ENCODE data around the gene C17orf113.
"Not testable (repeated sequence)": the region's sequence is repeated elsewhere in the genome, so short reads cannot be mapped to it uniquely, and the experiment has no call there.

Gene C17orf113

GRCh38 chr17:42042598-42043319 is 7.6 kb downstream of the C17orf113 start:
- no peak for DNase-seq (ENCODE audit: low spot score)

DNA sequence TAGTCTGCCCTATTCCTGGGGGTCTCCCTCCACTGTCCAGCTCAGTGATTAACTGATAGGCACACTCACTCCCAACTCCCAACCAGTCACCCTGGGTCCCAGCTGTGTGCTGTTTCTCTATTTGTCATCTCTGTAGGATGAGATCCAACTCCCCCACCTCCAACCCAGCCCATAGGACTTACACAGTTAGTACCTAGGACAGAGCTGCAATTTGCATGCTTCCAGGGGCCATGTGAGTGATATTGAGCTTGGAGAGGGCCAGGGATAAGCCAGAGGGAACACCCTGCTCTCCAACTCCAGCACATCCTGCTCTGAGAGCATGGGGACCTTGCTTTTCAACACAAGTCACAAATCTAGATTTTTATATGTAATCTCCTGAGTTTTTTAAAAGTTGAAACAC is 8.8 kb downstream of the C17orf113 start:
- DNase-seq (ENCODE audit: low spot score) = no peak

GRCh38 chr17:42040818-42041217 is 9.6 kb downstream of the C17orf113 start:
- DNase-seq (ENCODE audit: low spot score) = no peak

GRCh38 chr17:42039794-42040763 is 10.3 kb downstream of the C17orf113 start:
- DNase-seq (ENCODE audit: low spot score) = no peak

DNA sequence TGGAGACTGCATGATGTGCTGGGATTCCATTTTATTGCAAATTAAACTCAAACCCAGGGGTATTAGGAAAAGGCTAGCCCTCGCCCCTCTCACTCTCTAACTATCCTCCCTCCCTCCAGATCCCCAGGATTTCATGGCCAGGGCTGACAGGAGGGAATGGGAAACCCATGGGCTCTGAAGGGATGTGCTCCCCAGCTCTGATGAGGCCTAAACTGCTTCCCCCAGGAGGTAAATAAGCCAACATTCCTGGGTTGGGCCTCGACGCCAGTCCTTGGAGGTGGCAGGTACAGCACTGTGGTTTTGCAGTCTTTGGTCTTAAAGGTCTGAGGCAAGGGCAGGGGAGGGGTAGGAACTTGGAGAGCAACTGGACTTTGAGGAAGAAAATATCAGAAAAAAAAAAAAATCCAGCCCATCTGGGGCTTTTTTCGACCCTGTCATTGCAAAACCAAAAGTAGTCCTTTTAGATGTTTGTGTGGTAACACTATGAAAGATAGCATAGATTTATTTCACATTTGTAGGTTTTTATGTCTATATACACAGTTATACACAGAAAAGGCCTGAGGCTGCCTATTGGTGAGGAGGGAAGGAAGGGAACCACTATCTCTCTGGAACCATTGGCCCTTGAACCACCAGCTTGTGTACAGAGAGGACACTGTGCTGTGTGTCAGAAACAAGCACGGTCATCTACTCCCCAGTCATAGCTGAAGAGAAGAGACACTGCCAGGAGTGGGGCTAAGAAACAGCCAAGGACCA is 12.0 kb downstream of the C17orf113 start:
- DNase-seq (ENCODE audit: low spot score) = no peak

DNA sequence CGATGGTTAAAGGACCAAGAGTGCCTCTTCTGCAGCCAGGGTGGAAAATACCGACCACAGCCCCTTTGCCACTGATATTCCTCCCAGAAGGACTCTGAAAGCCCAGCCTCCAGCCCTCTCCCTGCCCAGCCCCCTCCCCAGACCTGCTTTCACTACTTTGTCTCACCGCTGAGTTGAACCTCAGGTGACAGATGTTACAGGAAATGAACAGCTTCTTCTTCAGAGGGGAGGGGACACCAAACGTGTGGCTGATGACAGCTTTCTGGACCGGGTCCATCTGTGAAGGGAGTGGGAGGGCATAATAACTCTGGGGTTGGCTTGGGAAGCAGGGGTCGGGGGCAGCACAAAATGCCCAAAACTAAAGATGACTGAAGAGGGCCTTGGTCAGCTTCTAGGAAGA is 16.3 kb downstream of the C17orf113 start:
- DNase-seq (ENCODE audit: low spot score) = no peak

GRCh38 chr17:42031584-42031983 is 18.8 kb downstream of the C17orf113 start:
- DNase-seq (ENCODE audit: low spot score) = no peak

DNA sequence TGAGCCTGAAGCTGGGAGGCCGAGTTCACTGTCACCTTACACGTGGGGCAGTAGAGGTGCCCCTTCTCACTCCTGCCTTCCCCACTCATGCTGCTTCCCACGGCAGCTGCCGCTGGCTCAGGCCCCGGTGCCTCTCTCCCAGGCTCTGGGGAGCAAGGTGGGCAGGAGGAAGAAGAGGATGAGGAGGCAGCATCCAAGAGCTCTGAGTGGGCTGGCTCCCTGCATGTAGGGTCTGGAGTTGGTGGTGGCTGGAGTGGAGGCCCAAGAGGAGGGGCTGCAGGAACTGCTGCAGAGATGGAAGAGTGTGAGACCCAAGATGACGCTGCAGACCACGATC is 21.6 kb downstream of the C17orf113 start:
- DNase-seq (ENCODE audit: low spot score) = no peak

DNA sequence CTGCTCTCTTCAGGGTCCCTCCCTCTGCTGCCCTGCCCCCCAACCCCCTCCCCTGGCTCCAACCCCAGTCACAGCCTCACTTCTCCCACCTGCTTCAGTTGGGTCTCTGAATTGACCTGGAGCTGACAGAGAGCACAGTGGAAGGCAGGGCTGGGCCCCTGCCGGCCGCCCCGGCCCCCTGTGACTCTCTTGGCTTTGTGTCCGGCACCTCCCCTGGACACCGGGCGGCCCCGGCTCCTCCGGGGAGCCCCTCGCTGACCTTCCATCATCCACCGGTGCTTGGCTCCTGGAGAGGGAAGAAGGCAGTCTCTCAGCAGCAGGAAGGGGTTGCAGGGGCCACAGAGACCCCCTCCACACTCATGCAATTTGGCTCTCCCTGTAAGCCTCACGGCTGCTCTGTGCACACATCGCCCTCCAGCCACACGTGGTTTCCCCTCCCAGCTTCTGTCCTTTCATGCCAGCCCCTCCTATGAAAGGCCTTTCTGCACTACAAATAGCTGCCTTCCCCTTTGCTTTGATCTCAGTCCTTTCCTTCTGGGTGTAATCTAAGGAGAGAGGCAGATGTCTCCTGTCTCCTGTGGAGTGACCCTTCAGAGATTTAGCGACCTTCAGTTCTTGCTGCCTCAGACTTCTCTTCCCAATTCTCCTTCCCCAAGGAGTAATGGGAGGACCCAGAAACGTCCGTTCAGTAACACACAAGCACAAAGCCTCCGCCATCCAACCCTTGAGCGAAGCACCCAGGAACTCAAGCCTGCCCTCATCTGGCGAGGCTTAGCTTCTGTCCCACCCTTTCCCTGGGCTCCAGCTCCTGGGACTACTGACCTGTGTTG is 22.2 kb downstream of the C17orf113 start:
- DNase-seq (ENCODE audit: low spot score) = no peak

DNA sequence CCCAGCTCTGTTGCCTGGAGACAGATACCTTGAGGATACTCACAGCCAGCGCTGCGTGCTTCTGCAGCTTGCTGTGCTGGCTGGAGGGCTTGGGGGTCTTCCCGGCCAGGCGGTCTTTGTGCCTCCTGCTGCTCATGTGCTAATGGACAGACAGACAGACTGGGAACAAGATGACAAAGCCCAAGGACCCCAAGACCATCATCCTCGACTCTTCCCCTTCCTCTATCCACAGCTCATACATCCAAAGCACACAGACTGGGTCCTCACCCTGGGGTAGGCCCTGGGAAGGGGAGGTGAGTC is 22.9 kb downstream of the C17orf113 start:
- DNase-seq (ENCODE audit: low spot score) = no peak

DNA sequence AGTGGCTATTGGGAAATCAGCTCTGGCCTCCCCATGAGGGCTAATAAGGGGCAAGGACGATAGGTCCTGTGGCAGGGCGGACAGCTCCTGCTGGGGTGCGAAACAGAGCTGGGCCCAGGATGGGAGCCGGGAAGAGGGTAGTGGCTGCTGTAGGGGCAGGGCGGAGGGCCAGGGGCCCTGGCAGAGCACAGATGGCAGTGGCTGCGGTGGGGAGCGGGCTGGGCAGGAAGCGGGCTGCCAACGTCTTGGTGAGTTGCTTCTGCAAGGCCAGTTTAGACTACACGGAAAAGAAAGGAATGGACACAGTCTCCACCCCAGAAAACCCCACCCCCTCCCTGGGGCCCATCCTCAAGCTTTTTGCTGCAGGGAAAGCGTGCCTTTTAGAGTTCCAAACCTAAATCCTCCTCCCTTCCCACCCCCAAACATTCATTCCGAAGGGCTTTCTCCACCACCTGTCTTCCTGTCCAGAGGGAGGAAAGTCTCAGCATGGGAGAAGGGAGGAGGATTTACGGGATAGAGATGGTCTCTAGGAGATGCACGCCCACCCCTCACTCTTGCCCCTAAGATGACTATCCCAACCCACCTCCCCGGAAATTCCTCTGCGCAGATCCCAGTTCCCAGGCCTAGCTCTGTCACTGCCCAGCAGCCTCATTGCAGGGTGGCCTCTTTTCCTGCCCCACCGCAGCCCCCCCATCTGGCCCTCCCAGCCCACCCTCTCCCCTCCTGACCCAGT is 23.4 kb downstream of the C17orf113 start:
- no peak for DNase-seq (ENCODE audit: low spot score)

DNA sequence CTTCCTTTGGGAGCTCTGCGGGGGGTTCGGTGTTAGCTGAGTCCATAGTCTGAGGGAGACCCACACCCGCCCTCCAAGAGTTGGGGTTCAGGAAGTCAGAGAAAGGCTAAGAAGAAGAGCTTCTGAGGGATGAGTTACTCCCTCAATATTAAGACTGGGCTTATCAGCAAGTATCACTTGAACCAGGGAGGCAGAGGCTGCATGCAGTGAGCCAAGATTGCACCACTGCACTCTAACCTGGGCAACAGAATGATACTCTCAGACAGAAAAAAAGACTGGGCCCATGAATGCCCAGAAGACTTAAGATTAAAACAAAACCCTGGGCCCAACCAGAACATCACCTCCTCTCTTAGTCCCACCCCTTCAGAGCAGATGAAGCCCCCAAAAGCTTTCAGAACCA is 24.5 kb downstream of the C17orf113 start:
- DNase-seq (ENCODE audit: low spot score) = no peak

GRCh38 chr17:42025191-42025579 is 25.2 kb downstream of the C17orf113 start:
- DNase-seq (ENCODE audit: low spot score) = no peak

GRCh38 chr17:42023524-42024349 is 26.7 kb downstream of the C17orf113 start:
- DNase-seq (ENCODE audit: low spot score) = peak; percentile 58

DNA sequence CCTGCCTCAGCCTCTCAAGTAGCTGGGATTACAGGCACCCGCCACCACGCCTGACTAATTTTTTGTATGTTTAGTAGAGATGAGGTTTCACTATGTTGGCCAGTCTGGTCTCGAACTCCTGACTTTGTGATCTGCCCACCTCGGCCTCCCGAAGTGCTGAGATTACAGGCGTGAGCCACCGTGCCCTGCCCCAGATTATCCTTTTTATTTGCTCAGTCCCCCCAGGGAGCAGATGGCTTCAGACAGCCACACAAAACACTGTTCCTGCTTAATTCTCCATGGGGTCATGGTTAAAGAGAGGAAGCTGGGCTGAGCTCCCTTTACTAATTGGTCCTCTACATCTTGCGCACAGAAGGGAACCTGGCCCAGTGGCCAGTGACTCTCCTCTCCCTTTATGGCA is 29.6 kb downstream of the C17orf113 start:
- not testable (repeated sequence) for DNase-seq (ENCODE audit: low spot score)

GRCh38 chr17:42019509-42020404 is 30.6 kb downstream of the C17orf113 start, which contains the start of gene NKIRAS2:
TSS of gene NKIRAS2 (plus strand) at chr17:42020090. CDS start at chr17:42021578, 1,488 bp downstream.
- peak; percentile 92 for DNase-seq (ENCODE audit: low spot score)

GRCh38 chr17:42018988-42019387 is 31.4 kb downstream of the C17orf113 start:
- DNase-seq (ENCODE audit: low spot score) = no peak

GRCh38 chr17:42018339-42018738 is 32.1 kb downstream of the C17orf113 start:
- no peak for DNase-seq (ENCODE audit: low spot score)

DNA sequence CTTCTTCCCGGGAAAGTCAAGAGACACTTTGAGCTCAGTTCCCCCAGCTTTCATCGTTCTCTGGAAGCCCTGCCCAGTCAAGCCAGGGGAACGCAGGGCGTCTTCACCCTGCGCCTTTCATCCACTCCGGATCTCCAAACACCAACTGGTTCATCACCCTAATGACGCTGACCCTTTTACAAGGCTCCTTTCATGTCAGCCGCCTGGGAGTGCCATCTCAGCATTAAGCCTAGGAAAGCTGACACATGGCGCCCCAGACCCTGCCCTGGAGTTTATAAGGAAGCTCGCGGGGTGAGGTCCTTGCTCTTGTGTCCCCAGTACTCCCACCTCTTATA is 32.6 kb downstream of the C17orf113 start:
- DNase-seq (ENCODE audit: low spot score) = no peak
